ENCODE measurements around the gene PCBP3.
"Not testable (repeated sequence)": the region's sequence is repeated elsewhere in the genome, so short reads cannot be mapped to it uniquely, and the experiment has no call there.

The PCBP3 gene

GRCh38 chr21:45678790-45679189 is 35.3 kb downstream of the PCBP3 start:
- not testable (repeated sequence) for DNase-seq (ENCODE audit: low read depth)

GRCh38 chr21:45680215-45680614 is 36.7 kb downstream of the PCBP3 start:
- no peak for DNase-seq (ENCODE audit: low read depth)

- DNase-seq (ENCODE audit: low read depth): no peak
These were observed 51.6 kb downstream of the PCBP3 start for GRCh38 chr21:45695086-45695485.

GRCh38 chr21:45698493-45699184 is 55.1 kb downstream of the PCBP3 start:
- peak; percentile 19 for DNase-seq (ENCODE audit: low read depth)

- no peak for DNase-seq (ENCODE audit: low read depth)
These were observed 55.9 kb downstream of the PCBP3 start for GRCh38 chr21:45699251-45699942.

- no peak for DNase-seq (ENCODE audit: low read depth)
These were observed 56.4 kb downstream of the PCBP3 start for GRCh38 chr21:45699966-45700365.

- DNase-seq (ENCODE audit: low read depth): no peak
These were observed 56.9 kb downstream of the PCBP3 start for GRCh38 chr21:45700461-45700860.

GRCh38 chr21:45704311-45705108 is 61.0 kb downstream of the PCBP3 start:
- DNase-seq (ENCODE audit: low read depth): no peak

- no peak for DNase-seq (ENCODE audit: low read depth)
These were observed 62.8 kb downstream of the PCBP3 start for GRCh38 chr21:45706299-45706698.

GRCh38 chr21:45709173-45709572 is 65.6 kb downstream of the PCBP3 start:
- no peak for DNase-seq (ENCODE audit: low read depth)

- no peak for DNase-seq (ENCODE audit: low read depth)
These were observed 66.3 kb downstream of the PCBP3 start for GRCh38 chr21:45709696-45710268.

- not testable (repeated sequence) for DNase-seq (ENCODE audit: low read depth)
These were observed 66.8 kb downstream of the PCBP3 start for GRCh38 chr21:45710306-45710705.

- no peak for DNase-seq (ENCODE audit: low read depth)
These were observed 70.1 kb downstream of the PCBP3 start for GRCh38 chr21:45713613-45714012.

- no peak for DNase-seq (ENCODE audit: low read depth)
These were observed 71.9 kb downstream of the PCBP3 start for GRCh38 chr21:45715441-45715840.

- DNase-seq (ENCODE audit: low read depth): no peak
These were observed 74.9 kb downstream of the PCBP3 start for GRCh38 chr21:45718413-45718812.

GRCh38 chr21:45719177-45719802 is 75.8 kb downstream of the PCBP3 start:
- no peak for DNase-seq (ENCODE audit: low read depth)

GRCh38 chr21:45720204-45720603 is 76.7 kb downstream of the PCBP3 start:
- not testable (repeated sequence) for DNase-seq (ENCODE audit: low read depth)

- no peak for DNase-seq (ENCODE audit: low read depth)
These were observed 78.1 kb downstream of the PCBP3 start for GRCh38 chr21:45721671-45722070.

GRCh38 chr21:45723049-45723958 is 79.8 kb downstream of the PCBP3 start:
- DNase-seq (ENCODE audit: low read depth): no peak

- DNase-seq (ENCODE audit: low read depth): no peak
These were observed 80.9 kb downstream of the PCBP3 start for GRCh38 chr21:45724345-45724961.
